Measurements from ENCODE around the gene ATP8B4. TPM values are rescaled to one million over a fixed set of nuclear protein-coding genes. Genes with fewer than 3 reads are reported as not detected.

ATP8B4 gene
- polyA plus RNA-seq, 1 donor (not counting 4 experiments of a cell fraction or from before 2014, with no cell fraction given), result 0.05 TPM

DNA sequence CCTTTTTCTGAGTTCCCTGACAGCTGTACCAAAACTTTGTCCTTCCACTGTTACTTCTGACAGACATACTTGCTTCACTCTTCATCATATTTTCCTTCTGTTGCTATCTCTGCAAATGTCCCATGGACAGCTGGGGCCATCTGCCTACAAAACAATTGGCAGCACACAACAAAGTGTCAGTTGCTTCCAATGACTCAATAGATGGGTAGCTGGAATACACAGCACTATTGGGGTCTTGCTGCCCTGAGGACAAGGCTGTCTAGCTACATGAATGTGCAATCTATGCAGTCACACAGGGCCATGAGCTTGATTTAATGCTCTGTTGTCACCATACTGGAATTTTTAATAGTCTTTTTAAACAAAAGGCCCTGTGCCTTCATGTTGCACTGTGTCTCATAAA is 305.4 kb downstream of the ATP8B4 start:
- no peak for DNase-seq (ENCODE audit: low read depth, low spot score)
- Histone ChIP-seq H3K4me1 (ENCODE audit: control insufficient read depth, extremely low read depth, insufficient read depth, low read length) (no peaks in the 10 kb centered on the region), H3K9me1 (ENCODE audit: control insufficient read depth, extremely low read depth, insufficient read depth, low read length) (no peaks in the 10 kb centered on the region), H3K27ac (ENCODE audit: control insufficient read depth, insufficient read depth, low read length) (no peak overlapping the region), H3K27me3 (ENCODE audit: control insufficient read depth, extremely low read depth, insufficient read depth, low read length) (no peaks in the 10 kb centered on the region), H3K79me2 (ENCODE audit: control insufficient read depth, insufficient read depth, low read length) (no peaks in the 10 kb centered on the region), H3K4me2 (ENCODE audit: control insufficient read depth, extremely low read depth, insufficient read depth, low read depth, low read length) (no peak overlapping the region), H3K4me3 (ENCODE audit: control insufficient read depth in 2 of 3, extremely low read depth in 1 of 3, insufficient read depth in 2 of 3, low read depth in 1 of 3, low read length in 3 of 3) (no peak overlapping the region), H3K9me3 (ENCODE audit: control insufficient read depth, low read depth, low read length) (no peaks in the 10 kb centered on the region), H4K20me1 (ENCODE audit: control insufficient read depth, extremely low read depth, insufficient read depth, low read length) (no peaks in the 10 kb centered on the region), H2AFZ (ENCODE audit: control insufficient read depth, low read length) (no peak overlapping the region), H3K36me3 (ENCODE audit: control insufficient read depth in 2 of 2, extremely low read depth in 1 of 2, insufficient read depth in 2 of 2, low read length in 2 of 2) (no peaks in the 10 kb centered on the region), H3K9ac (ENCODE audit: control insufficient read depth, extremely low read depth, insufficient read depth, low read length) (no peak overlapping the region)
- dilution Hi-C loops (cut with MboI; ENCODE audit: extremely low pct_ligation_motif_present, low sequenced_read_pairs), result no loop called here
- no peak for FAIRE-seq
- TF ChIP-seq EZH2 (IDR thresholded peaks at IDR 0.05; ENCODE audit: low read length), result no peak
- TF ChIP-seq CTCF (optimal IDR thresholded peaks at IDR 0.05 in 1 of 3, IDR thresholded peaks at IDR 0.05 in 1 of 3, conservative IDR thresholded peaks at IDR 0.05 in 1 of 3; ENCODE audit: extremely low read depth in 1 of 3, insufficient read depth in 2 of 3, low read length in 3 of 3), result no peak

- H3K9me1 ChIP-seq (ENCODE audit: control insufficient read depth, extremely low read depth, insufficient read depth, low read length), result no peaks in the 10 kb centered on the region
- no peaks in the 10 kb centered on the region for H3K36me3 ChIP-seq (ENCODE audit: control insufficient read depth in 2 of 2, extremely low read depth in 1 of 2, insufficient read depth in 2 of 2, low read length in 2 of 2)
- no peaks in the 10 kb centered on the region for H3K27me3 ChIP-seq (ENCODE audit: control insufficient read depth, extremely low read depth, insufficient read depth, low read length)
- no peak overlapping the region for H3K4me2 ChIP-seq (ENCODE audit: control insufficient read depth, extremely low read depth, insufficient read depth, low read depth, low read length)
- H4K20me1 ChIP-seq (ENCODE audit: control insufficient read depth, extremely low read depth, insufficient read depth, low read length), result no peaks in the 10 kb centered on the region
- H3K27ac ChIP-seq (ENCODE audit: control insufficient read depth, insufficient read depth, low read length), result no peak overlapping the region
- H3K9ac ChIP-seq (ENCODE audit: control insufficient read depth, extremely low read depth, insufficient read depth, low read length), result no peak overlapping the region
- H2AFZ ChIP-seq (ENCODE audit: control insufficient read depth, low read length), result no peak overlapping the region
- FAIRE-seq (no peak), DNase-seq (ENCODE audit: low read depth, low spot score) (no peak)
- H3K4me1 ChIP-seq (ENCODE audit: control insufficient read depth, extremely low read depth, insufficient read depth, low read length), result no peaks in the 10 kb centered on the region
- H3K4me3 ChIP-seq (ENCODE audit: control insufficient read depth in 2 of 3, extremely low read depth in 1 of 3, insufficient read depth in 2 of 3, low read depth in 1 of 3, low read length in 3 of 3), result no peak overlapping the region
- H3K9me3 ChIP-seq (ENCODE audit: control insufficient read depth, low read depth, low read length), result no peaks in the 10 kb centered on the region
- H3K79me2 ChIP-seq (ENCODE audit: control insufficient read depth, insufficient read depth, low read length), result no peaks in the 10 kb centered on the region
- no peak for TF ChIP-seq EZH2 (IDR thresholded peaks at IDR 0.05; ENCODE audit: low read length)
- TF ChIP-seq CTCF (optimal IDR thresholded peaks at IDR 0.05 in 1 of 3, IDR thresholded peaks at IDR 0.05 in 1 of 3, conservative IDR thresholded peaks at IDR 0.05 in 1 of 3; ENCODE audit: extremely low read depth in 1 of 3, insufficient read depth in 2 of 3, low read length in 3 of 3), result no peak
- dilution Hi-C loops (cut with MboI; ENCODE audit: extremely low pct_ligation_motif_present, low sequenced_read_pairs), result no loop called here
Measured at GRCh38 chr15:49810720-49811119, 308.3 kb downstream of the ATP8B4 start.
